GM15510 (cell line): Measurements from ENCODE around the gene BTD.

Experiments
- POLR2A ChIP-seq: IDR thresholded peaks from 3 replicates; pipeline ENCODE4 v1.6.1; 2011; ENCODE audit warnings: borderline replicate concordance; ENCODE audit not compliant: insufficient read length; ENCODE audit errors: extremely low read depth

BTD gene

GRCh38 chr3:15629860-15630597 lies 28.5 kb downstream of the BTD start:
- TF ChIP-seq POLR2A = no peak

DNA sequence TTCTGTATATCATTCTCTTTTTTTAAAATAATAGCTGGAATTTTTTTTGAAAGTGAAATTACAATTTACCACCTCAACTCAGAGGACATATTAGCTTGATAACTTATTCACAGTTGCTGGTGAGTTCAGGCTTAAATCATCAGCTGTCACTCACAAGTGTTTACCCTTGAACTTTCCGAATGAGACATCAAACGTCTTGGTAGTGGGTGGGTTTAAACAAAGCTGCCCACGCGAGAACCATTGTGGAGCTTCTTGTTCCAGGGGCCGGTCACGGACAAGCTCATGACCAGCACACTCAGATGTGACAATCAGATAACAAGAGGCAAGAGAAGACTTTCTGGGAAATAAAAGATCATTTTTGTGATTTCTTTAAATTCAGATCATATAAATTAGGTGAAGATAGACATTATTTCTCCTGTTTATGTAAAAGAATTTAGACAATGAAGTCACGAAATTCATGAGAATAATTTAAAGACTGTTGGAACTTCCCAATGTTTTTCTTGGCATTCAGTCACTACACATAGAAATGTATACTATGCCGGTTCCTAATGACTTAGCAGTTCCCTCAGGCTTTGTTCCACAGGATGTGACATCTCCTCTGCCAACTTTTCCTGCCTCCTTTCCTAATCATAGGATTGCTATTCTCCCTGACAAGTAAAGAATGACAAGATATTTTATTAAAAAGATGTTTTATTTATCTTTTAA lies 29.3 kb downstream of the BTD start:
- no peak for TF ChIP-seq POLR2A

DNA sequence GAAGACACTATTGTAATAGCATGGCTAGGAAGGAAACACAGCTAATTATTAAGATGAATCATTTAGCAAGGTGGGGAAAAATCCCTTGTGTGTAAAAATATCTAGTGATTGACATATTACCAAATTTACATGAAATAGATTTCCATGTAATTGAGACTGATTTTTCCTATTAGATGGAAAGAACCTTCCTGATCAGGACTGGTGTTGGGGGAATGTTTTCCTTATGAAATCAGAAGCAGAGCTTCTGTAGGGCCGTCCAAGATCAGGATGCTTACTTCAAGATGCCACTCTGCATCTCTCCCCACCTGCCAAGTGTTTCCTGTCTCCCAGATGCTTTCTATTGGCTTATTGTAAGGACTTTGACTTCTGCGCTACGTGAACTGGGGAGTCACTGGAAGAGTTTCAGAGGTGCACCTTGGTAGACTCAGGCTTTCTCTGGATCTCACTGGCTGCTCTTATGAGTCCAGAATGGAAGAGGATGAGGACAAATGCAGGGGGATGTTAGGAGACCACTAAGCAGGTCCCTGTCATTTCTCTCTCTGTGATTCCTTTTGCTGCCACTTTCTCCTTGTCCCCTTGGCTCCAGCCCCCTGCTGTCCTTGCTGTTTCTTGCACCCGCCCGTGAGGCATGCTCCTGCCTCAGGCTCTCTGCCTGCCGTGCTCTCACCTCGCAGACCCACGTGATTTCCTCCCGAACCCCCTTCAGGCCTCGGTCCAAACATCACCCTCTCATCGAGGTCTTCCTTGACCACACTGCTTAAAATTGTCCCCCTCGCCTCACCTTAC lies 30.1 kb downstream of the BTD start:
- TF ChIP-seq POLR2A = no peak

DNA sequence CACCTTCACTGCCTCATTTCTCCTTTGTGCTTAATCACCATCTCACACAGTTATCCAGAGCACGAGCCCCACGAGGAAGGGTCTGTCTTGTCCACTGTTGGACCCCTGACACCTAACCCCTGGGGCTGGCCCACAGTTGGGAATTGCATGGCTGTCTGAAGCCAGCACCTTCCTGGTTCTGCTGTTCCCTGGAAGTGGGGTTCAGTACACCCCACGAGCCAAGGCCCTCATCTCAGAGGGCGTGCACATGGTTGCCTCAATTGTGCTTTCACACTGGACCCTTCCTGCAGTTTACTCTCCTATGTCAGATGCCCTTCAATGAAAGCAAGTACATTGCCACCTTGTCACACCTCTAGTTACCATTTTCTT lies 30.7 kb downstream of the BTD start:
- TF ChIP-seq POLR2A = no peak

- TF ChIP-seq POLR2A = no peak
Measured at GRCh38 chr3:15633159-15633558, 31.6 kb downstream of the BTD start.

DNA sequence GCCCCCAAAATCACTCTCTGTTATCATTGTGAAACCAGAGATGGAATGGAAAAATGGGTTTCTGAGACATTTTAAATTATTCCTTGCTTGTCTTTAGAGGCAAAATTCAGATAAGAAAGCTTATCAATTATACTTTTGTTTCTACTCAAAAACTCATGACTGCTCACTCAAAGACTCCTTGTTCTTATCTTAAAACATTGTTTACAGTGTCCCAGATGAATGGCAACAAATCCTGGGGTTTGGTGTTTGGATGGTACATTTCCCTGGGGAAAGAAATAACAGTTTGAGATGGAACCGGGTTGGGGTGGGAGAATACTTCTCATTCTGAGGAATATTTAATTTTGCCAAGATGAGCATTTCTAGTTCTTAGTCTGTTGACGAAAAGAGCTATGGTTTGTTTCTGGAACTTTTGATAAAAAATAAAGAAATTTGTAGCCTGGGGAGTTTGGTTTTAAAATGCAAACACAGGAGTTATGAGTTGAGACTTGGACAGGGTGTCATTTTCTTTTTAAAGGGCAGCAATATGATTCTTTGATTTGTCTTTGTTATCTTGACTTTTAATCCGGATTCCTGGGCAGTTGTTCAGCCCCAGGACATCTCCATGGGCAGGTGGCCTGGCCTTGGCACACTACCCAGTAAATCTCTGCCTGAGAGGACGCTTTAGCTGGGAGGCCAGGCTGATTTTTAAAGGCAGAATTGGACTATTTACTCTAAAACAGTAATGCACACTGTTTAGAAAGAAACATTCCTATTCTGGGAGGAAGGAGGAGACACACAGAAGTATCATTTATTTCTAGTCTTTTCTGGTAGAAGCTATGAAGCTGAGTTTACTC lies 32.4 kb downstream of the BTD start:
- no peak for TF ChIP-seq POLR2A

DNA sequence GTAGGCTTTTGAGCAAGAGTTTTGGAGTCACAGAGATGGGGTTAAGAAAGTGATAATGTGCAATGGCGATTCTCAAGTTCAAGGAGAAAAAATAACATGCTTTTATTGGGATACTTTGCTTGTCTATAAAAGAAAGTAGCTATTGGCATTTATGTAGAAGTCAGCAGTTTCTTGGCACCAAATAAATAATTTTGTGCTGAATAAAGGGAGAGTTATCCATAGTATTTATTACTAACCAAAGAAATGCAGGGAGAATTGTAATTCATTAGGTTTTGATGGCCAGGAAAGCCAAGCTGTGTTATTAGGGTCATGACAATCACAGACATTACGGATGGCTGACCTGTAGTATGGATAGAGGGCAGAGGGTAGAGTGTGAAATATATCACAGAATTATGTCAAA lies 33.1 kb downstream of the BTD start:
- no peak for TF ChIP-seq POLR2A

- TF ChIP-seq POLR2A = no peak
Measured at GRCh38 chr3:15635121-15635661, 33.6 kb downstream of the BTD start.

- TF ChIP-seq POLR2A = peak; percentile 9
Measured at GRCh38 chr3:15636028-15636709, 34.6 kb downstream of the BTD start.

DNA sequence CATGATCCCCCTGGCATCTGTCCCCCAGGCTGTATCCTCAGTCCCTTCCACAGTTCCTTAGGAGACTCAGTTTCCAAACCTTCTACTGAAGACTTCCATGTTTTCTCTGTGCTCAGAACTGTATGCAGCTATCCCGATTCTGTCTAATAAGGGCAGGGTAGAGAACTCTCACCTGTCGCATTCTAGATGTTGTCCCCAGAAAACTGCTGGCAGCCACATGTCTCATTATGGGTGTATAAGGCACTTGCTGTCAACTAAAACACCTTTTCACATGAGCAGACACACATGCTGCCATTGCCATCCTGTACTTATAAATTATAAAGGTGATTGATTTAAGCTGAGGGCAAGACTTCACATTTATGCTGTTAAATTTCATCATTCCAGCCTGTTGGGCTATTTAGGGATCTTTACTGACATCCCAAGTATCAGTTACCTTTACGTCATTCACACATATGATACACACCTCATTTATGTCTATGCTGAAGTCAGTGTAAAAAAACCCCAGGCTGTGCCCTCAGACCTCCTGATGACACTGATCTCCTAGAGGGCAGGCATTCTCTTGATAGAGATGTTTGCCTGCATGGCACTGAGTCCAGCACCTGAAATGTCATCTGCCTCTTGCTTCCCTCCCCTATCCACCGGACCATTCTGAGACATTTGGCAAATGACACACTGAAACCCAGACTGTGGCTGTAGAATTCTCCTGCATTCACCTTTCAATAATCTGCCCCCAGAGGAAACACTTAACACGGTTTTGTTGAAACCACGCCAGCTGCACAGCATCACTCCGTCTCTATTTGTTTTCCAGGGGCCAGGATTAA lies 35.8 kb downstream of the BTD start:
- no peak for TF ChIP-seq POLR2A

DNA sequence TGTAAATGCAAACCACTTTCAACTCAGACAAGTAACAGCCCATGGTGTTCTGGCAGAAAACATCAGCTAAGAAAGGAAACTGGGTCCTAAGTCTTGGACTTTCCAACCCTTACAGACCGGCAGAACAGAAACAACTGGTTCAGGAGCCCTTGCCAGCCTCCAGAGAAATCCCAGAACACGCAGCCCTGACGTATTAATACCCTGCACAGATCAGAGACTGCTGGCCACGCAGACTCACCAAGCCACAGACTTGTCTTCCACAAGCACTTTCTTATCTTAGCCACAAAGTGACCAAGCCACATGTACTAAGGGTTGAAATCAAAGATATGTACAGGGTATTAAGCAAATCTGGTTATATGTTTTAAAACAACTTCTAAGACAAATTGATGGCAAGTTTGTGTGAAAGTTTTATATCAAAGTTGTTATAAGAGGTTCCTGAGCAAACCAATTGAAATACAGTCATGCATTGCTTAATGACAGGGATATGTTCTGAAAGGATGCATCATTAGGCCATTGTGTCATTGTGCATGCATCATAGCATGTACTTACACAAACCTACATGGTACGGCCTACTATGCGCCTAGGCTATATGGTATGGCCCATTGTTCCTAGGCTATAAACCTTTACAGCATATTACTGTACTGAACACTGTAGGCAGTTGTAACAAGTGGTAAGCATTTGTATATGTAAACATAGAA lies 36.8 kb downstream of the BTD start:
- TF ChIP-seq POLR2A = no peak

GRCh38 chr3:15638891-15639262 lies 37.3 kb downstream of the BTD start:
- no peak for TF ChIP-seq POLR2A
